Spleen (tissue), 7 donors: ENCODE results near the gene GLRX.

Experiments used
- CTCF ChIP-seq, 11 experiments: fragments of 200-600 bp in 7 of 11; fragments of 450-650 bp in 4 of 11; sonication (generic) in 4 of 11; IDR thresholded peaks in 8 of 11; conservative IDR thresholded peaks in 3 of 11; 1 replicate in 7 of 11; 2 replicates in 4 of 11; pipeline versions ENCODE4 v1.4.0 to v1.8.0; 2016 to 2021; ENCODE audit warnings: antibody characterized with exemption in 11 of 11, inconsistent platforms in 4 of 11, mild to moderate bottlenecking in 1 of 11
- POLR2AphosphoS5 ChIP-seq, 3 donors: sonication (generic); formaldehyde crosslinking; IDR thresholded peaks; one replicate each; pipeline ENCODE4 v1.5.1; 2017; ENCODE audit warnings: antibody characterized with exemption in 3 of 3
- donor health status: DM: no; HTN: no; CAD: no; lungs with moderate emphysema.
- donor health status: DM: no; HTN: no; CAD: no.
- donor health status: DM: no; HTN: no; CAD: no.

- TF ChIP-seq CTCF (IDR thresholded peaks at IDR 0.05 in 8 of 11, conservative IDR thresholded peaks at IDR 0.05 in 3 of 11): no peak
- no peak for TF ChIP-seq POLR2AphosphoS5 (IDR thresholded peaks at IDR 0.05)
These were observed 17.6 kb downstream of the GLRX start for GRCh38 chr5:95804736-95805539.
